Body of pancreas (tissue), 4 donors: ENCODE measurements around the gene RAI1. TPM values are rescaled to one million over a fixed set of nuclear protein-coding genes. Genes with fewer than 3 reads are reported as not detected.

ENCODE experiments used
- ATAC-seq: fragments of 150-250 bp; one replicate; pipeline ENCODE4 v1.9.1; 2016
- DNase-seq, 4 donors: peaks; one replicate each; pipeline ENCODE4 v3.0.0-alpha.2; 2019
- H3K27ac ChIP-seq, 4 donors: fragments of 200-600 bp; sonication (generic); 1 replicate in 3 of 4; 2 replicates in 1 of 4; pipeline versions ENCODE4 v1.5.1 to v1.6.1; 2016 to 2019; ENCODE audit warnings: mild to moderate bottlenecking in 1 of 4, mixed read lengths in 1 of 4, moderate library complexity in 1 of 4
- H3K27me3 ChIP-seq, 2 donors: fragments of 200-600 bp; sonication (generic); one replicate each; pipeline ENCODE4 v1.6.0; 2016; ENCODE audit warnings: mild to moderate bottlenecking in 1 of 2
- H3K36me3 ChIP-seq, 2 donors: fragments of 200-600 bp; sonication (generic); replicated peaks in 1 of 2; 2 replicates each; pipeline ENCODE4 v1.5.1; 2016; ENCODE audit warnings: low read depth in 2 of 2; ENCODE audit not compliant: insufficient read depth in 1 of 2
- H3K4me1 ChIP-seq: fragments of 200-600 bp; sonication (generic); one replicate; pipeline ENCODE4 v1.6.0; 2016
- H3K4me3 ChIP-seq, 2 donors: fragments of 200-600 bp; sonication (generic); 1 replicate in 1 of 2; 2 replicates in 1 of 2; pipeline ENCODE4 v1.5.1; 2016 to 2019
- H3K9me3 ChIP-seq, 3 donors: fragments of 200-600 bp; sonication (generic); 1 replicate in 2 of 3; 2 replicates in 1 of 3; pipeline ENCODE4 v1.5.1; 2016
- CTCF ChIP-seq, 7 experiments: fragments of 450-650 bp in 4 of 7; fragments of 200-600 bp in 3 of 7; sonication (generic) in 3 of 7; IDR thresholded peaks; one replicate each; pipeline ENCODE4 v1.5.1; 2016 to 2019; ENCODE audit warnings: antibody characterized with exemption in 7 of 7
- POLR2A ChIP-seq, 3 donors: fragments of 450-650 bp; IDR thresholded peaks; one replicate each; pipeline ENCODE4 v1.6.1; 2016; ENCODE audit warnings: antibody characterized with exemption in 3 of 3, mild to moderate bottlenecking in 2 of 3
- WGBS, 2 donors: methylation state at CpG; one replicate each; pipeline ENCODE4 v1.1.5; 2017; 5-methylcytosine and 5-hydroxymethylcytosine counted together
- intact Hi-C: fragments of 100-400 bp; cut with DNase I; formaldehyde crosslinking; loops from one replicate; pipeline ENCODE4 v1.15.1; 2023
- total RNA-seq, 2 donors: library from RNA; depleted of rRNA; stranded (reverse); fragments of >200 nt; gene quantifications; one replicate each; pipeline ENCODE4 v1.1.0, GENCODE V29; 2016

Gene RAI1
- total RNA-seq, 2 donors from 2014 or later, result 16.3 to 41.5 TPM

GRCh38 chr17:17820046-17820445, 138.8 kb downstream of the RAI1 start:
- H3K4me1 ChIP-seq, result peaks cover 62% of the 10 kb centered on the region
- TF ChIP-seq CTCF (IDR thresholded peaks at IDR 0.05) (no peak), POLR2A (IDR thresholded peaks at IDR 0.05) (no peak)
- peaks cover 0 to 6% of the 10 kb centered on the region in 2 donors for H3K36me3 ChIP-seq
- intact Hi-C loops, result no loop called here
- DNase-seq (no peak), ATAC-seq (no peak)
- 93 to 94% methylated on average over 6 to 10 of the region's 10 CpGs for WGBS, 2 donors
- H3K27ac ChIP-seq, result peak overlapping the region in 1 of 4 donors; percentile 25
- no peak overlapping the region for H3K4me3 ChIP-seq
- H3K27me3 ChIP-seq, result no peaks in the 10 kb centered on the region
- H3K9me3 ChIP-seq, result no peaks in the 10 kb centered on the region

- WGBS, 2 donors, result 84 to 85% methylated on average over 4 to 7 of the region's 7 CpGs
- Histone ChIP-seq H3K9me3 (no peaks in the 10 kb centered on the region), H3K36me3 (peaks cover 0 to 6% of the 10 kb centered on the region in 2 donors), H3K27ac (peak overlapping the region in 1 of 4 donors; percentile 25), H3K4me3 (no peak overlapping the region), H3K27me3 (no peaks in the 10 kb centered on the region), H3K4me1 (peaks cover 68% of the 10 kb centered on the region)
- intact Hi-C loops, result no loop called here
- DNase-seq, result no peak
- ATAC-seq, result no peak
- TF ChIP-seq CTCF (IDR thresholded peaks at IDR 0.05), result no peak
- TF ChIP-seq POLR2A (IDR thresholded peaks at IDR 0.05), result no peak
Observed at GRCh38 chr17:17820463-17821158, 139.4 kb downstream of the RAI1 start.

GRCh38 chr17:17822189-17822588, 140.9 kb downstream of the RAI1 start:
- no peak overlapping the region for H3K4me3 ChIP-seq
- DNase-seq, result peak; percentile 78 to 91 (median 86)
- peaks cover 75% of the 10 kb centered on the region for H3K4me1 ChIP-seq
- WGBS, 2 donors, result 38 to 44% methylated on average over 1 of the region's 1 CpG
- no peaks in the 10 kb centered on the region for H3K27me3 ChIP-seq
- no peaks in the 10 kb centered on the region for H3K9me3 ChIP-seq
- intact Hi-C loops, result no loop called here
- H3K27ac ChIP-seq, result peak overlapping the region in 3 of 4 donors; percentile 58 to 73 (median 61)
- peak; percentile 36 for ATAC-seq
- H3K36me3 ChIP-seq, result peaks cover 0 to 6% of the 10 kb centered on the region in 2 donors
- TF ChIP-seq CTCF (IDR thresholded peaks at IDR 0.05) (no peak), POLR2A (IDR thresholded peaks at IDR 0.05) (no peak)

- H3K27me3 ChIP-seq, result no peaks in the 10 kb centered on the region
- peaks cover 75% of the 10 kb centered on the region for H3K4me1 ChIP-seq
- ATAC-seq (no peak), DNase-seq (no peak)
- 6 to 28% methylated on average over 3 of the region's 3 CpGs for WGBS, 2 donors
- no peak overlapping the region for H3K4me3 ChIP-seq
- H3K36me3 ChIP-seq, result peaks cover 0 to 6% of the 10 kb centered on the region in 2 donors
- peak overlapping the region in 3 of 4 donors; percentile 58 to 73 (median 61) for H3K27ac ChIP-seq
- no peaks in the 10 kb centered on the region for H3K9me3 ChIP-seq
- intact Hi-C loops, result no loop called here
- TF ChIP-seq POLR2A (IDR thresholded peaks at IDR 0.05), result no peak
- no peak for TF ChIP-seq CTCF (IDR thresholded peaks at IDR 0.05)
Observed at GRCh38 chr17:17822616-17823015, 141.4 kb downstream of the RAI1 start.
